OCI-M1 (cell line): Measurements from ENCODE around the gene GTSF1L.

Experiments used
- DNase-seq: peaks from one replicate; lab custom pipeline; 2025; lab: John Stamatoyannopoulos, UW

The GTSF1L gene

GRCh38 chr20:43716757-43717615, 9.8 kb downstream of the GTSF1L start:
- no peak for DNase-seq

GRCh38 chr20:43716123-43716522, 10.7 kb downstream of the GTSF1L start:
- no peak for DNase-seq

- DNase-seq = no peak
These were observed 11.3 kb downstream of the GTSF1L start for GRCh38 chr20:43715511-43715910.

- DNase-seq = no peak
These were observed 11.8 kb downstream of the GTSF1L start for GRCh38 chr20:43715044-43715443.

DNA sequence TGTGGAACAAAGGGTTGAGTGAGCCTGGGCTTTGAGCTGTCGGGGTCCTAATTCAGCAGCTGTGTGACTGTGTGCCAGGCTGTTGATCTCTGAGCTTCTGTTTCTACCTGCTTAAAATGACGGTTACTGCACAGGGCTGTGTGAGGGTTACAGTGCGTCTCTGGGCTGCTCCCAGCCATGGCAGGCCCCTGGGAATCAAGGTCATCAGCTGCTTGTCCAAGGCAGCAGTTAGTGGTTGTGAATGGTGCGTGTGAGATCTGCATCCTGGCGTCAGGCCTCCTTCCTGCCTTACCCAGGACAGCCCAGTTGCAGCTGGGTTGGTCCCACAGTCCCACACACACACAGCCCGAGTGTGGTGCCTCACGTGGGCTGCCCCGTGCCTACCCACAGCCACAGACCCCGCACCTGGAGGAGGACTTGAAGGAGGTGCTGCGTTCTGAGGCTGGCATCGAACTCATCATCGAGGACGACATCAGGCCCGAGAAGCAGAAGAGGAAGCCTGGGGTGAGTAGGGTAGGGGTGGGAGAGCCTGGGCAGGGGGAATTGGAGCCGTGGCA, 15.6 kb downstream of the GTSF1L start:
- DNase-seq = no peak

- DNase-seq = no peak
These were observed 16.3 kb downstream of the GTSF1L start for GRCh38 chr20:43710370-43711044.

GRCh38 chr20:43702502-43702901, 24.3 kb downstream of the GTSF1L start:
- DNase-seq = no peak

- no peak for DNase-seq
These were observed 26.2 kb downstream of the GTSF1L start for GRCh38 chr20:43700627-43701026.

- no peak for DNase-seq
These were observed 26.7 kb downstream of the GTSF1L start for GRCh38 chr20:43699941-43700565.

- DNase-seq = no peak
These were observed 31.2 kb downstream of the GTSF1L start for GRCh38 chr20:43695571-43695970.

DNA sequence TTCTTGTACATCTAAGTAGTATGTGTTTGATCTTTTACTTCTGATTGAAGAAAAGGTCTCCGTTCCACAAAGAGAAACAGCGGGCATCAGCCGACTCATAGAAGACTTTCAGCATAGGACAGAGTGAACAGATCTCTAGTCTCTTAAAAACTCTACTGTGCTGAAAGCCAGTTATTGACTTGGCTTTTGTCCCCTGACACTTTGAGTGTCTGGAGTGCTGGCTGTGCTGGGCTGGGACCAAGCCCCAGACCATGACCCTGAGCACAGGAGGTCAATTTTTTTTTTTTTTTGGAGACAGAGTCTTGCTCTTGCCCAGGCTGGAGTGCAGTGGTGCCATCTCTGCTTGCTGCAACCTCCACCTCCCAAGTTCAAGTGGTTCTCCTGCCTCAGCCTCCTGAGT, 32.0 kb downstream of the GTSF1L start:
- DNase-seq = no peak

DNA sequence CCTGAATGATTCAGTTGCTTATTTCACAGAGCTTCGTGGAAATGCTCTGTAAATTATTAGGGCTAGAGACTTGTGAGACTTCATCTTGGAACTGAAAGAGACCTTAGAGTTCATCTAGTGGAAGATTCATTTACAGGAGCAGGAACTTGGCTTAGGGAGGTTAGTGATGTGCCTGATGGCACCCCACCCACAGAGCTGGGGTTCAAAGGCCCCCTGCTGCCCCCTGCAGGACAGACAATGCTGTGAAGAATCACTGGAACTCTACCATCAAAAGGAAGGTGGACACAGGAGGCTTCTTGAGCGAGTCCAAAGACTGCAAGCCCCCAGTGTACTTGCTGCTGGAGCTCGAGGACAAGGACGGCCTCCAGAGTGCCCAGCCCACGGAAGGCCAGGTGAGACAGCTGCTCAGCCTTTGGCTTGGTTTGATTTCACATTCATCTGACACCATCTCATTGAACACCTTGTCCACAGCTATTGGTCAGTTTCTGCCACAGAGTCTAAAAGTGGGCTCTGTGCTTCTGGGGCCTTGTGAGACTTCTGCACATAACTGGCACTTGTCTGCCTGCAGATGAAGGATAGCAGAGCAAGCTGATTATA, 34.8 kb downstream of the GTSF1L start:
- peak; percentile 66 for DNase-seq

GRCh38 chr20:43690943-43691598, 35.7 kb downstream of the GTSF1L start:
- DNase-seq = peak; percentile 96

- no peak for DNase-seq
These were observed 37.6 kb downstream of the GTSF1L start for GRCh38 chr20:43689165-43689564.

DNA sequence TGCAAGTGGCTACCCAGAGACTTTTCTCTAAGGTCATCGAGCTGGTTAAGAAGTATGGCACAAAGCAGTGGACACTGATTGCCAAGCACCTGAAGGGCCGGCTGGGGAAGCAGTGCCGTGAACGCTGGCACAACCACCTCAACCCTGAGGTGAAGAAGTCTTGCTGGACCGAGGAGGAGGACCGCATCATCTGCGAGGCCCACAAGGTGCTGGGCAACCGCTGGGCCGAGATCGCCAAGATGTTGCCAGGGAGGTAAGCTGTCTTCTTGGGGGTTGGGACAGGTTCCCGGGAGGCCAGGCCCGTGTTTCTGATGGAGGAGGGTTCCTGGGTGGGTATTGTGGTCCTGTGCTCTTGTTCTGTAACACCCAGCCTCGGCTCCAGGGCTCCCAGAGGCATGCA, 40.0 kb downstream of the GTSF1L start:
- no peak for DNase-seq

DNA sequence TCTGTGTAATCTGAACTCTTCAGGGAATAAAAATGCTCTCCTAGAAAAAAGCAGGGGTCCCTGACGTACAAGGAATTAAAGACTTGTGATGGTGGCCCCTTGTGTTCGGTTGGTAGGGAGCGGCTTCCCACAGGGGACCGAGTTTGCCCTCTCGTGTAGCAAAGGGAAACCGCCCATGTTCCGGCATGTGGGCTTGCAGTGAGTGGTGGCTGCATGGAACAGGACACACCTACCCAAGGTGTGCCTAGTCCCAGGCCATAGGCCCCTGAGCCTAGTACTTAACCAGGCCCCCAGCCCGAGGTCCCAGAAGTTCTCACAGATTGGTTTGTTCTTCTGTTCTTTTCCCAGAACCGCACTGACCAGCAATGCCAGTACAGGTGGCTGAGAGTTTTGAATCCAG, 44.4 kb downstream of the GTSF1L start:
- DNase-seq = no peak

- DNase-seq = no peak
These were observed 44.8 kb downstream of the GTSF1L start for GRCh38 chr20:43681991-43682410.

DNA sequence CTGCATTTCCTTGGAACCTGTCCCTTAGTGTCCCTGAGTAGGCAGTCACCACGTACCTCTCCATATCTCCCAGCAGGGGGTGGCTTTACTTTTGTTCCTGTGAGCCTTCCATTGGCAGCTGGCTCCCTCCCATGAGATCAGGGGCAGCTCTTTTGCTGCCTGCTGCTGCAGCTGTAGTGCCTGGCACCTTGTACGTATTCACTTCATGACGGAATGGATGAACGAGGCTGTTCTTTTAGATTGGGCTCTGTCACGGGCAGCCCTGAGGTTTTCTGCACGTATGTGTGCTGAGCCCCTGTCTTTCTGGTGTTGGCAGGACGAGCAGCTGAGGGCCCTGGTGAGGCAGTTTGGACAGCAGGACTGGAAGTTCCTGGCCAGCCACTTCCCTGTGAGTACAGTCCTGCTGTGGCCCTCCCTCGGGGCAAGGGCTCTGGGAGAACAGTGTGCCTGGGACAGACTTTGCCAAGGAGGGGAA, 45.3 kb downstream of the GTSF1L start:
- no peak for DNase-seq

- DNase-seq = no peak
These were observed 45.8 kb downstream of the GTSF1L start for GRCh38 chr20:43680981-43681380.

DNA sequence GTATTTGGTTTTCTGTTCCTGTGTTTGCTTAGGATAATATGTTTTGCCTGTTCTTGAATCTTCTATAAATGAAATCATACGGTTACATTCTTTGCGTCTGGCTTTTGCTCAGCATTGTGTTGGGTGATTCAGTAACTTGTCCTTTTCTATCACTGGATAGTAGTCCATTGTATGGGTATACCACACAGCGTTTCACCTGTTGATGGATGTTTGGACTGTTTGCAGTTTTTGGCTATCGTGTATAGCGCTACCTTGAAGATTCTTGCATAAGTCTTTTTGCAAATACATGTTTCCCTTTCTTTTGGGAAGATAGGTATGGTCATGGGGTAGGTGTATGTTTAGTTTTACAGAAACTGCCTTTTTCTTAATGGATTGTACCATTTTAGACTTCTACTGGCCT, 50.4 kb downstream of the GTSF1L start:
- no peak for DNase-seq
